EL (cell line): Measurements from ENCODE around the gene PROS1.
"Not testable (repeated sequence)": the region's sequence is repeated elsewhere in the genome, so short reads cannot be mapped to it uniquely, and the experiment has no call there.

ENCODE experiments used
- DNase-seq: peaks from one replicate; pipeline ENCODE4 v3.0.0-alpha.2; 2016

Gene PROS1

GRCh38 chr3:93969443-93969842, 4.3 kb downstream of the PROS1 start:
- peak; percentile 63 for DNase-seq

DNA sequence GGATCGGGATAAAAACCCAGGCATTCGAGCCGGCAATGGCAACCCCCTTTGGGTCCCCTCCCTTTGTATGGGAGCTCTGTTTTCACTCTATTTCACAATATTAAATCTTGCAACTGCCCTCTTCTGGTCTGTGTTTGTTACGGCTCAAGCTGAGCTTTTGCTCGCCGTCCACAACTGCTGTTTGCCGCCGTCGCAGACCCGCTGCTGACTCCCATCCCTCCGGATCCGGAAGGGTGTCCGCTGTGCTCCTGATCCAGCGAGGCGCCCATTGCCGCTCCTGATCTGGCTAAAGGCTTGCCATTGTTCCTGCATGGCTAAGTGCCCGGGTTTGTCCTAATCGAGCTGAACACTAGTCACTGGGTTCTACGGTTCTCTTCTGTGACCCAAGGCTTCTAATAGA, 8.6 kb downstream of the PROS1 start:
- DNase-seq: not testable (repeated sequence)

DNA sequence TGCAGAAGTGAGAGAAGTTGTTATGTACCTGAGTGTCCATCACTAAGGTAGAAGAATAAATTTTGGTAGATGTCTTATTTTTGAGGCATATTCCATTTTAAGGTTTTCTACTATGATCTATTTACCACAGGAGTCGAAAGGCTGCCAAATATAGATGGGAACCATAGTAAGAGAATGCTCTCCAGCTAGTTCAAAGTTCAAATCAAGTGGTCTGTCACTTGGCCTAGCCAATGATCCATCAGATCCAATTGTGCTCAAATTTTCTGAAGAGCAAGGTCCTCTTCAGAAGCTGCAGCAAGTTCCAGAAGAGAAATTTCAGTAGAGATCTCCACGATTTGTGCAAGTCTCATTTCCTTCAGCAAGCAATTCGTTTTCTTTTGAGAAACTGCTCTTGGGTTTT, 10.9 kb downstream of the PROS1 start:
- DNase-seq: no peak

GRCh38 chr3:93961489-93961888, 12.2 kb downstream of the PROS1 start:
- no peak for DNase-seq

DNA sequence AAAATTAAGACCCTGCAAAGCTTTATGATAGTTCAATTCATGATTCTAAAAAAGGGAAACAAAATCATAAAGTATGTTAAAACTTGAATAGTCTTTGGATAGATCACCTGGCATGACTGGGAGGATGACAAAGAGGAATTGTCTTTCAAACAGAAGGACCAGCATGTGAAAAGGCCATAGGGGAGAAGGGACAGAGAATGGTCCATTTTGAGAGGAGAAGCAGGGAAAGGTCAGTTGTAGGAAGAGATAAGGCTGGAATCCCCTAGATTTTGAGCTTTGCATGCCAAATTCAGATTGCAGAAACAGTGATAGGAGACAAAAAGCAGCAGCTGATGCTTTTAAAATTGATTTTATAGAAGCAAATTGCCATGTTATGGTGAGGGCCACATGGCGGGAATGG, 12.7 kb downstream of the PROS1 start:
- DNase-seq: no peak

GRCh38 chr3:93949958-93950357, 23.7 kb downstream of the PROS1 start:
- DNase-seq: not testable (repeated sequence)

DNA sequence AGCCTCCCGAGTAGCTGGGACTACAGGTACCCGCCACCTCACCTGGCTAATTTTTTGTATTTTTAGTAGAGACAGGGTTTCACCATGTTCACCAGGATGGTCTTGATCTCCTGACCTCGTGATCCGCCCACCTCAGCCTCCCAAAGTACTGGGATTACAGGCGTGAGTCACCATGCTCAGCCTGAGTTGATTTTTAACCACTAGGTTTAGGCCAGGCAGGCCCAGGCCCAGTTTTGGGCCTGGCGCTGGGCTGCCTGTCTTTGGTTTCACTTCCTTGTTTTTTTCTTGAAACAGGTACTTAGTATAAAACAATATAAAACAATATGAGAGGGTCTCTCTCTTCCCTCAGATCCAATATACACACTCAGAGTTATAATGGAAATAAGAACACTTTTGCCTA, 36.2 kb downstream of the PROS1 start:
- not testable (repeated sequence) for DNase-seq

DNA sequence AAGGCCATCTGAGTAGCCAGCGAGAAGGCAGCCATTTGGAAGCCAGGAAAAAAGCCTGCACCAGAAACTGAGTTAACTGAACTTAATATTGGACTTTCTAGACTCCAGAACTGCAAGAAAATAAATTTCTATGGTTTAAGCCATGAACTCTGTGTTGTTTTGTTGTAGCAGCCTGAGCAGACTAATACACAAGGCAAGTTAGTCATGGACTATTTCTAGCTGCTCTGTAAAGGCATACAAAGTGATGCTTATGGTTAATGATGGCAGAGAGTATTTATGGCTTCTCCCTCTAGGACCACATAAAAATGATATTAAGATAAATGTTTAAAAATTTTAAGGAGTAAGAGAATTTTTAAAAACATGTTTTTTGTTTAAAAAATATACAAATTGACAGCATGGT, 37.1 kb downstream of the PROS1 start:
- DNase-seq: no peak

DNA sequence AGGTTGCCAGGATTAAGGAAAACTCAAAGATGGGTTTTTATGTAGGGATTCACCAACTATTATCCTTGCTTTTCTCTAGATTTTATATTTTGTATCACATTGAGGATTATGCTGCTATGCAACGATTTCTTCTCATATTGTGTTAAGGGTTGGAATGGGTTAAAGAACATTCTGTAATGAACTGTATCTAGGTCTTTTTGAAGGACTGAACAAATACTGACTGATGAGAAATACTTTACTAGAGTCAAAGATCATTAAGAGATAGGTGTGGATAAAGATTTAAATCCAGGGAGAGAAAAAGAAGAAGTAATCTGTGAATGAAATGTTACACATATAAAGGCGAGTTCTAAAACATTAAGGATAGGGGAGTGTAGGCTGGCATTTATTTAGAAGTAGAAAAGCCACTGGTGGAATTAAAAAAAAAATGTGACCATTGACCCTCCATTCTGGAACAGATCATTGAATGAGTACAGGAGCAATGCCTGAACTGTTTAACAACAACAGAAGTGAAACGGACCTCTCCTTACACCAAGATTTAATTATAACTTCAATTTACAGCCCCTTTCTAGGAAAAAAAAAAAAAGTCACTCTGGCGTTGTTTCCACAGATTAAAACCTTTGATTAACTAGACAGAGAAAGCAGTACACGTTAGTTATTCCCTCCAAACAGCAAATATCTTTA, 39.2 kb downstream of the PROS1 start:
- DNase-seq: no peak

- DNase-seq: no peak
Measured at GRCh38 chr3:93931597-93932229, 42.0 kb downstream of the PROS1 start.

GRCh38 chr3:93930041-93930440, 43.7 kb downstream of the PROS1 start:
- no peak for DNase-seq

DNA sequence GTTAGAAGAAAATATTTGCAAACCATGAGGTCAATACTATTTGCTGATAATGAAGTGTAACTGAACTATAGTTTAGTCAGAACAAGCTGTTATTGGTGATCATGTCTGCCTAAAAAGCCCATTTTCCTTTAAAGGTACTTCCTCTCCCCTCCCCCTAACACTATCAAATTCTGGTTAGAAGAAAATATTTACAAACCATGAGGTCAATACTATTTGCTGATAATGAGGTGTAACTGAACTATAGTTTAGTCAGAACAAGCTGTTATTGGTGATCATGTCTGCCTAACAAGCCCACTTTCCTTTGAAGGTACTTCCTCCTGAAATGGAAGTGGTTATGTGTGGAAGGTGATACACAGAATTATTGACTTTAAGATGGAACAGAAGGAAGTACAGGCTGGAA, 46.9 kb downstream of the PROS1 start:
- DNase-seq: no peak

- no peak for DNase-seq
Measured at GRCh38 chr3:93924491-93924890, 49.2 kb downstream of the PROS1 start.

- DNase-seq: no peak
Measured at GRCh38 chr3:93923006-93923405, 50.7 kb downstream of the PROS1 start.

GRCh38 chr3:93917546-93918029, 56.1 kb downstream of the PROS1 start:
- DNase-seq: not testable (repeated sequence)

- not testable (repeated sequence) for DNase-seq
Measured at GRCh38 chr3:93913623-93914022, 60.1 kb downstream of the PROS1 start.

DNA sequence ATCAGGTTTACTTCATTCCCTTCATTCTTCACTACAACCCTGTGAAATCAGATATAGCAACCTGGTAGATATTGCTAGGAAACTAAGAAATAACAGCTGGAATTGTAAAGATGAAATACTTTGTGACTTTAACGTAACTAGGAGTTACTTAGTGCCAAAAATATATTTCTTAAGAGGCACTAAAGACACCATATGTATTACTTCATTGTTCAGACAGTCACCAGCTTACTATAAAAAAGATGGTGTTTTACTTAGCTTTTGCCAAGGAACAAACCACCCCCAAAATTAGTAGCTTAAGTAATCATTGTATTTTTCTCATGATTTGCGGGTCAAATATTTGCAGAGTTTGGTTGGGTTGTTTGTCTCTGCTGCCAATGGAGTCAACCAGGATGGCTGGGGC, 62.5 kb downstream of the PROS1 start:
- DNase-seq: no peak

GRCh38 chr3:93910097-93910496, 63.6 kb downstream of the PROS1 start:
- DNase-seq: no peak

- no peak for DNase-seq
Measured at GRCh38 chr3:93907132-93907531, 66.6 kb downstream of the PROS1 start.

DNA sequence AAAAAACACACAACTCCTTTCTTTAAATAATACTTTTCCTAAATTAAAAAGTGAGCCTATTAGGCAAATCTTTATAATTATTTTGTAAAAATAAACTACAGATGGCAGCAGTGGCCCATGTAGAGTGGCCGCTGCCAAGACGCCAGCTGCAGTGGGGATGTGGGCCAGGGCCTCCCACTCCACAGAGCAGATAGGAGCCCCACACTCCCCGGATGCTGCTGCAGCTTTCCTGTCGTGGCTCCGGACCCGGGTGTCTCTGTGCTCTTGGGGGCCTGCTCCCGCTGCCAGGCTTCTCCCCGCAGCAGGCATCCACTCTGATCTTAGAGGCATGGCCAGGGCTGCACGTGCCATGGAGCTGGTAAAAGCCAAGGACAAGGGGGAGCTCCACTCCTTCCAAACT, 67.5 kb downstream of the PROS1 start:
- no peak for DNase-seq

- DNase-seq: no peak
Measured at GRCh38 chr3:93904568-93904967, 69.1 kb downstream of the PROS1 start.

- DNase-seq: not testable (repeated sequence)
Measured at GRCh38 chr3:93878250-93879017, 95.3 kb downstream of the PROS1 start.

- not testable (repeated sequence) for DNase-seq
Measured at GRCh38 chr3:93877427-93877826, 96.3 kb downstream of the PROS1 start.

GRCh38 chr3:93873412-93873811, 100.3 kb downstream of the PROS1 start:
- DNase-seq: not testable (repeated sequence)
